Measurements from ENCODE around the gene HBZ. TPM values are rescaled to one million over a fixed set of nuclear protein-coding genes. Genes with fewer than 3 reads are reported as not detected.
A peak's percentile ranks its signal among the peaks of the same experiment; 100 is the strongest.
"Not testable (repeated sequence)": the region's sequence is repeated elsewhere in the genome, so short reads cannot be mapped to it uniquely, and the experiment has no call there.

Gene HBZ
- total RNA-seq, 2 experiments from 2014 or later: not detected

DNA sequence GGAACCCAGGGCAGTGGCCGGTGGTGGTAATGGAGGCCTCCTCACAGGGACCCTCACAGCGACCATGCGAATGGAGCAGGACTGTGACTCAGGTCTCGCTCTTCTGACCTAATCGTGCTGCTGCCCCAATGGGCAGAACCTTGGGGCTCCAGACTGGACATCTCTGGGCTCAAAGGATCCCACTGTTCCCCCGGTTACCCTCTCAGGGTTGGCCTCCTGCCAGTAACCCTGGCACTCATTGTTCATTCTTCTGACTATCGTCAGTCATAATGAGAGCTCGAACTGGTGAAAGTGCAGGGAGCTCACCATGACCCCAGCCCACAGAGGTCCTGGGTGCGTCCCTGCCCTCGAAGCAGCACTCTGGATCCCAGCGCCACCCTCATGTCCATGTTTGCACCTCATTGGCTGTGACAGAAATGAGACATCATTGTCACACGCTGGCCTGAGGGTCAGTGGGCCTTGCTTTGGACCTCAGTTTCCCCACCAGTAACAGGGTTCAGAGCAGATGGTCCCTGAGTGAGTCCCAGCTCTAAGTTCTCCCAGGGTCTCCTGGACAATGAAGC is 10.0 kb upstream of the HBZ start:
- H3K9me3 Mint-ChIP-seq: no peaks in the 10 kb centered on the region
- CTCF ChIA-PET: interaction anchor here (0.6 to 1.8 kb wide), 3 partner anchors 25 to 219 kb away, joined by 3 to 4 read pairs (median 3); no protein-coding TSS in a partner anchor
- H3K4me1 Mint-ChIP-seq (ENCODE audit: low read depth): peaks cover 2% of the 10 kb centered on the region
- no peak overlapping the region for H3K27ac Mint-ChIP-seq
- DNase-seq: no peak
- no peak overlapping the region for H3K4me3 Mint-ChIP-seq
- peaks cover 4% of the 10 kb centered on the region for H3K36me3 Mint-ChIP-seq (ENCODE audit: low read depth)
- intact Hi-C loops (cut with micrococcal nuclease): no loop called here
- no peaks in the 10 kb centered on the region for H3K27me3 Mint-ChIP-seq (ENCODE audit: low read depth)

DNA sequence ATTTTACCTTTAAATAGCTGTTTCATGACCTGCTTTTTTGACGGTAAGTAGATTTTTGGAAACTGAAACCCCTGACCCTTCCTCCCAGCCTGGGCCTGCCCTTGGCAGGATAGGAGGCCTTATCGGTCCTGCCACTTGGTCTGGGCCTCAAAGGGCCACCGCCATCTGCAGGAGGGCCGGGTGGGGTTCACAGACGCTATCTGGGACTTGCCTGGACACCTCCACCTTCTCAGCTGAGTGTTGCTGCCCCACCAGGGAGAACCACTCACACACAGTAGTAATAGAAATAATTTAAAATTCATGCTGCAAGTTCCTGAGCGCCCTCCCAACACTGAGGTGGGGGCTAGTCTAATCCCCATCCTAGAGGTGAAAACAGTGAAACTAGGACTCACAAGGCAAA is 9.4 kb upstream of the HBZ start:
- H3K27me3 Mint-ChIP-seq (ENCODE audit: low read depth): no peaks in the 10 kb centered on the region
- no peak for DNase-seq
- H3K4me1 Mint-ChIP-seq (ENCODE audit: low read depth): peaks cover 2% of the 10 kb centered on the region
- no peak overlapping the region for H3K27ac Mint-ChIP-seq
- no peak overlapping the region for H3K4me3 Mint-ChIP-seq
- intact Hi-C loops (cut with micrococcal nuclease): no loop called here
- H3K36me3 Mint-ChIP-seq (ENCODE audit: low read depth): peaks cover 2% of the 10 kb centered on the region
- CTCF ChIA-PET: interaction anchor here (1.2 to 1.8 kb wide), 2 partner anchors 26 to 219 kb away, joined by 3 to 4 read pairs; no protein-coding TSS in a partner anchor
- H3K9me3 Mint-ChIP-seq: no peaks in the 10 kb centered on the region

DNA sequence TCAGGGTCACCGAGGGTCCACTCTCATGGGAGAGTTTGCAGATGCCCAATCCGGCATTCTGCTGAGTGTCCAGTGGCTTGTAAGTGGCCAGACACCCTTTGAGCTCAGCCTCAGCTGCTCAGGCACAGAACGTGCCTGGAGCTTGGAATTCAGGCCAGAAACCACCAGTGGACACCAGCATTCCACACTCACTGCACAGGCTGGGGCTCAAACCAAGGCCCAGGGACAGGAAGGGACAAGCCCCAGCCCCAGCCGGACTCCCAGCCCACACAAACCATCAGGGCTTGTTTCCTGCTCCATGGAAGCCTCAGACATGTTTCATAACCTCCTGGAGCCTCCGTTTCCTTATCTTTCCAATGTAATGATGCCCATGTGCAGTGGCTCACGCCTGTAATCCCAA is 9.0 kb upstream of the HBZ start:
- Mint-ChIP-seq H3K36me3 (ENCODE audit: low read depth) (peaks cover 2% of the 10 kb centered on the region), H3K27me3 (ENCODE audit: low read depth) (no peaks in the 10 kb centered on the region), H3K4me1 (ENCODE audit: low read depth) (peaks cover 2% of the 10 kb centered on the region), H3K4me3 (no peak overlapping the region), H3K9me3 (no peaks in the 10 kb centered on the region), H3K27ac (no peak overlapping the region)
- intact Hi-C loops (cut with micrococcal nuclease): no loop called here
- CTCF ChIA-PET: interaction anchor here (1.3 kb wide), 1 partner anchor 37 kb away, joined by 3 read pairs; no protein-coding TSS in a partner anchor
- no peak for DNase-seq

DNA sequence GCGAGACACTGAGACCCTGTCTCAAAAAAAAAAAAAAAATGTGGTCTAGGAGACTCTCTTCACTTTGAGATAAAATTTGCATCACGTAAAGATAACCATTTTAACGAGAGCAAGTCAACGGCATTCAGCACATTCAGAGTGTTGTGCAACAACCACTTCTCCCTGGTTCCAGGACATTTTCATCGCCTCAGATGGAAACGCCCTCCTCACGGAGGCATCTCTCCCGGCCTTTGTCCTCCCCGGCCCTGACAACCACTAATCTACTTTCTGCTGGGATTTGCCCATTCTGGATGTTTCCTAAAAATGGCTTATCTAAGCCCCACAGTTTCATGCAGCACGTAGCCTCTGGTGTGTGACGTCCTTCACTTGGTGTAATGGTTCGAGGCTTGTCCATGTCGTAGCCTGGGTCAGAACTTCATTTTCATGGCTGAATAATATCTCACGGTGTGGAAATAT is 7.6 kb upstream of the HBZ start:
- Mint-ChIP-seq H3K4me1 (ENCODE audit: low read depth) (no peaks in the 10 kb centered on the region), H3K4me3 (no peak overlapping the region), H3K9me3 (no peaks in the 10 kb centered on the region), H3K36me3 (ENCODE audit: low read depth) (no peaks in the 10 kb centered on the region), H3K27ac (no peak overlapping the region), H3K27me3 (ENCODE audit: low read depth) (no peaks in the 10 kb centered on the region)
- CTCF ChIA-PET: interaction anchor here (1.3 kb wide), 1 partner anchor 38 kb away, joined by 3 read pairs; no protein-coding TSS in a partner anchor
- DNase-seq: no peak
- intact Hi-C loops (cut with micrococcal nuclease): no loop called here

DNA sequence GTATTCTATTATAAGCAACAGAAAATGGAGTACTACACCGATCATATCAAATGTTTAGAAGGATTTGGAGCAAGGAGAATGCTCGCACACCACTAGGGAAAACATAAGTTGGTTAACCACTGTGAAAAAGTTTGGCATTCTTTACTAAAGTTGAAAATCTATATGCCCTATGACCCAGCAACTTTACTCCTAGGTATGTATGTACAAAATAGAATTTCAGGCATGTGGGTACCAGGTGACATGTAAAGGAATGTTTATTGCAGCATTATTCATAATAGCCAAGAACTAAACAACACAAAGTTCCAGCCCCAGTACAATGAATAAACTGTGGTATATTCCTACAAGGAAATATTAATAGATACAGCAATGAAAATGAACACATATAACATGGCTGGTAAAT is 5.8 kb upstream of the HBZ start:
- CTCF ChIA-PET: no interaction called here
- DNase-seq: no peak
- intact Hi-C loops (cut with micrococcal nuclease): no loop called here
- Mint-ChIP-seq H3K27ac (no peak overlapping the region), H3K4me3 (no peak overlapping the region), H3K27me3 (ENCODE audit: low read depth) (peaks cover 4% of the 10 kb centered on the region), H3K36me3 (ENCODE audit: low read depth) (no peaks in the 10 kb centered on the region), H3K9me3 (no peaks in the 10 kb centered on the region), H3K4me1 (ENCODE audit: low read depth) (no peaks in the 10 kb centered on the region)

DNA sequence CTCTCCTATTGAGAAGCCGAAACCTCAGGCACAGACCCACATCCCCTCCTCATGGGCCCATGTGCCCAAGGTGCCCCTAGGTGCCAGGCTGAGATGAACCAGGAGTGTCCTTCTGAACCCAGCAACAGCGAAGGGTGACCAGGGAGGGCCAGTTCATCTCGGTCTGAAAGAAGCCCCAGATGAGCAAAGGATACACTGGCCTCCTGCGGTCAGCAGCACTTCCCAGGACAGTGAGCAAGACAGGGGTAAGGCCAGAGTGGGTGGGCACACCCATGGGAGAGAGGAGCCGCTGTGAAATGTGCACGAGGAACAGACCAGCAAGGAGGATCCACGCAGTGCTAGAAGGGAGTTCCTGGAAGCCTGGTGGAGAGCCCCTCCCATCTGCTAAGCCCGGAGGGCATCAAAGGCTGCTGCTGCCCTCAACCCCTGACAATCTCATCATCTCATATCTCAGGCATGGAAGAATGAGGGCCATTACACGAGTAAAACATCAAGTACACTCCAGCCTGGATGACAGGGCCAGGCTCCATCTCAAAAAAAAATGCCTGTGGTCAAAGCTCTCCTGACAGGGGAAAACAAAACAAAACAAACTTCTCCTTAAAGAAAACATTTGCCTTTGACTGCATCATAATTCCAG is 3.3 kb upstream of the HBZ start:
- DNase-seq: no peak
- Mint-ChIP-seq H3K27ac (no peak overlapping the region), H3K4me3 (no peak overlapping the region), H3K36me3 (ENCODE audit: low read depth) (no peaks in the 10 kb centered on the region), H3K27me3 (ENCODE audit: low read depth) (peaks cover 8% of the 10 kb centered on the region), H3K4me1 (ENCODE audit: low read depth) (no peaks in the 10 kb centered on the region), H3K9me3 (no peaks in the 10 kb centered on the region)
- intact Hi-C loops (cut with micrococcal nuclease): no loop called here
- CTCF ChIA-PET: interaction anchor here (1.1 kb wide), 1 partner anchor 33 kb away, joined by 3 read pairs; no protein-coding TSS in a partner anchor

DNA sequence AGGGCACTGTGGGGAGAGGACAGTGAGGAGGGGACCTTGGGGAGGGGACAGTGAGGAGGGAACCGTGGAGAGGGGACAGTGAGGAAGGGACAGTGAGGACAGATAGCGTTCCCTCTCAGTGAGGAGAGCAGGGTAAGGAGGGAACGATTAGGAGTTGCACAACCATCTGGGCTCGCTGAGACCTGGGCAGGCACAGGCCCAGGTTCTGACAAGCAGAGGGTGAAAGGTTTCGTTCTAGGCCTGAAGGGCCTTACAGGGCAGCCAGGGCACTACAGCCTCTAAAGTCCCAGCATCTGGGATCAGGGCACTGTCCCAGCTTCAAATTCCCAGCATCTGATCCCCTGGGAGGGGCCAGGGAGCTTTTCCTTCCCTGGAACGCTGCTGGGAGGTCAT is 681 bp downstream of the HBZ start:
- intact Hi-C loops (cut with micrococcal nuclease); H3K36me3 Mint-ChIP-seq (ENCODE audit: low read depth); H3K9me3 Mint-ChIP-seq; DNase-seq; H3K27ac Mint-ChIP-seq; H3K4me1 Mint-ChIP-seq (ENCODE audit: low read depth); H3K4me3 Mint-ChIP-seq; CTCF ChIA-PET: not testable (repeated sequence)
- peaks cover 27% of the 10 kb centered on the region for H3K27me3 Mint-ChIP-seq (ENCODE audit: low read depth)

DNA sequence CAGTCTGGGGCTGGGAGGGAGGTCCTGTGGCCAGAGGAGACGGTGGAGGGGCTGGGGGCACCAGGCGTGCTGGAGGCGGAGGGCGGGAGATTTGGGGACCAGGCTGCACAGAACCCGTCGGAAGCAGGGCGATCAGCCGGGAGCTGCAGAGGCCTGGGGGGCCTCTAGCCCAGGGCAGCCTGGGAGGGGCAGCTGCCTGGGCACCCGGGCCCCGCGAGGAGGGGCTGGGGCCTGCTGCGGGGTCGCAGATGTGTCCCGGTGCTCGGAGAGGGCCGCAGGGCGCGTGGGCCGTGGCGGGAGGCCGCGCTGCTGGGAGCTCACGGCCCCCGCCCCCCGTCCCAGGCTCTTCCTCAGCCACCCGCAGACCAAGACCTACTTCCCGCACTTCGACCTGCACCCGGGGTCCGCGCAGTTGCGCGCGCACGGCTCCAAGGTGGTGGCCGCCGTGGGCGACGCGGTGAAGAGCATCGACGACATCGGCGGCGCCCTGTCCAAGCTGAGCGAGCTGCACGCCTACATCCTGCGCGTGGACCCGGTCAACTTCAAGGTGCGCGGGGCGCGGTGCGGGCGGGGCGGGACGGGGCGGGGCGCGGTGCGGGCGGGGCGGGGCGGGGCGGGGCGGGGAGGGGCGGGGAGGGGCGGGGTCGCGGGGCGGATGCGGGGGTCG is 1.2 kb downstream of the HBZ start:
- intact Hi-C loops (cut with micrococcal nuclease); H3K4me1 Mint-ChIP-seq (ENCODE audit: low read depth); H3K9me3 Mint-ChIP-seq; CTCF ChIA-PET; H3K4me3 Mint-ChIP-seq; DNase-seq; H3K36me3 Mint-ChIP-seq (ENCODE audit: low read depth); H3K27ac Mint-ChIP-seq: not testable (repeated sequence)
- peaks cover 30% of the 10 kb centered on the region for H3K27me3 Mint-ChIP-seq (ENCODE audit: low read depth)

DNA sequence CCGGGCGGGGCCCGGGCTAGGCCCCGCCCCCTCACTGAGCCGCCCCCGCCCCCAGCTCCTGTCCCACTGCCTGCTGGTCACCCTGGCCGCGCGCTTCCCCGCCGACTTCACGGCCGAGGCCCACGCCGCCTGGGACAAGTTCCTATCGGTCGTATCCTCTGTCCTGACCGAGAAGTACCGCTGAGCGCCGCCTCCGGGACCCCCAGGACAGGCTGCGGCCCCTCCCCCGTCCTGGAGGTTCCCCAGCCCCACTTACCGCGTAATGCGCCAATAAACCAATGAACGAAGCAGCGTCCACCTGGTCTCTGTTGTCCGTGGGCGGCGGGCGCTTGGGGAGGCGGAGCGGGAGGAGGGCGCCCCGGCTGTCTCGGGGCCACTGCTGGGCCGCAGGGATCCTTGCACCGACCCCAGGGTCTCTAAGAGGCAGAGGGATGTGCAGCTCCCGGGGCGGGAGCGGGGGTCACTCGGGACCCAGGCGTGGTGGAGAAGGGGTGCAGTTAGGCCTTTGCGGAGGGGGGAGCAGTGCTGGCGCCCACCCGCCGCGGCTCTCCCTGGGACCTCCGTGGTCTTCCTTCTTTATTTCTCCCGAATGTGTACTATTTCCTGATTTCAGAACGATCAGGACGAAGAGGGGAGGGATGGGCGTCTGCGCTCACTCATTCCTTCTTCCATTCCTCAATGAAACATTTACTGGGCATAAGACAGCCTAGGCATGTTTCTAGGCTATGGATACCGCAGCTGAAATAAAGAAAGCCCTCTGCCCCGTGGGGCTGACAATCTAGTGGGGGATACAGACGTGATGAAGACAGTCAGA is 2.0 kb downstream of the HBZ start:
- intact Hi-C loops (cut with micrococcal nuclease): no loop called here
- Mint-ChIP-seq H3K27ac (no peak overlapping the region), H3K4me1 (ENCODE audit: low read depth) (peaks cover 7% of the 10 kb centered on the region), H3K4me3 (peak overlapping the region; percentile 50), H3K9me3 (no peaks in the 10 kb centered on the region), H3K27me3 (ENCODE audit: low read depth) (peaks cover 35% of the 10 kb centered on the region), H3K36me3 (ENCODE audit: low read depth) (no peaks in the 10 kb centered on the region)
- CTCF ChIA-PET: no interaction called here
- no peak for DNase-seq

DNA sequence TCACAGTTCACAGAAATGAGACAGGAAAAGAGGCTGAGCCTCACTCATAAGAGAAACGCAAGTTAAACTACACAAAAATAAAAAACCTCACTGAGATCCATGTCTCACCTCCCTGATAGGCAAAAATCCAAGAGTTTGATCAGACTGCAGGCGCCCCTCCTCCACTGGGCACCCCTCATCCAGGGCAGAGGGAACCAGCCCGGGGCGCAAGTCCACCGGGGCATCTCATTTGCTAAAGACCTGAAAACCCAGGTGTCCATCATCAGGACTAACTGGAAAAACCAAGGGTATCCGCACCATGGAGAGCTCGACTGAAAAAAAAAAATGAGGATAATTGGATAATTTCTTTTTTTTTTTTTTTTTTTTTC is 2.6 kb downstream of the HBZ start:
- H3K27ac Mint-ChIP-seq: no peak overlapping the region
- no peak for DNase-seq
- peaks cover 38% of the 10 kb centered on the region for H3K27me3 Mint-ChIP-seq (ENCODE audit: low read depth)
- peaks cover 7% of the 10 kb centered on the region for H3K4me1 Mint-ChIP-seq (ENCODE audit: low read depth)
- no peaks in the 10 kb centered on the region for H3K36me3 Mint-ChIP-seq (ENCODE audit: low read depth)
- intact Hi-C loops (cut with micrococcal nuclease): no loop called here
- CTCF ChIA-PET: interaction anchor here (1.1 kb wide), 1 partner anchor 48 kb away, joined by 4 read pairs; no protein-coding TSS in a partner anchor
- no peaks in the 10 kb centered on the region for H3K9me3 Mint-ChIP-seq
- H3K4me3 Mint-ChIP-seq: peak overlapping the region; percentile 50

DNA sequence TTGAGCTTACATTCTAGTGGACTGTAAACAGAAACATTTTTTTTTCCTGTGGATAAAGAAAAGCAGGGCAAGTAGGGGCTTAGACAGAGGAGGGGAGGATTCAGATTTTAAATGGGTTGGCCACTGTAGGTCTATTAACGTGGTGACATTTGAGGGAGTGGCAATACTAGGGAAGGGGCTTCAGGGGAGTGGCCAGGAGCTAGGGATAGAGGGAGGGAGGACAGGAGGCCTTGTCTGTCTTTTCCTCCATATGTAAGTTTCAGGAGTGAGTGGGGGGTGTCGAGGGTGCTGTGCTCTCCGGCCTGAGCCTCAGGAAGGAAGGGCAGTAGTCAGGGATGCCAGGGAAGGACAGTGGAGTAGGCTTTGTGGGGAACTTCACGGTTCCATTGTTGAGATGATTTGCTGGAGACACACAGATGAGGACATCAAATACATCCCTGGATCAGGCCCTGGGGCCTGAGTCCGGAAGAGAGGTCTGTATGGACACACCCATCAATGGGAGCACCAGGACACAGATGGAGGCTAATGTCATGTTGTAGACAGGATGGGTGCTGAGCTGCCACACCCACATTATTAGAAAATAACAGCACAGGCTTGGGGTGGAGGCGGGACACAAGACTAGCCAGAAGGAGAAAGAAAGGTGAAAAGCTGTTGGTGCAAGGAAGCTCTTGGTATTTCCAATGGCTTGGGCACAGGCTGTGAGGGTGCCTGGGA is 6.8 kb downstream of the HBZ start:
- Mint-ChIP-seq H3K4me3 (no peak overlapping the region), H3K36me3 (ENCODE audit: low read depth) (no peaks in the 10 kb centered on the region), H3K27me3 (ENCODE audit: low read depth) (peaks cover 39% of the 10 kb centered on the region), H3K9me3 (no peaks in the 10 kb centered on the region), H3K27ac (no peak overlapping the region), H3K4me1 (ENCODE audit: low read depth) (peaks cover 7% of the 10 kb centered on the region)
- CTCF ChIA-PET: no interaction called here
- intact Hi-C loops (cut with micrococcal nuclease): no loop called here
- DNase-seq: no peak

DNA sequence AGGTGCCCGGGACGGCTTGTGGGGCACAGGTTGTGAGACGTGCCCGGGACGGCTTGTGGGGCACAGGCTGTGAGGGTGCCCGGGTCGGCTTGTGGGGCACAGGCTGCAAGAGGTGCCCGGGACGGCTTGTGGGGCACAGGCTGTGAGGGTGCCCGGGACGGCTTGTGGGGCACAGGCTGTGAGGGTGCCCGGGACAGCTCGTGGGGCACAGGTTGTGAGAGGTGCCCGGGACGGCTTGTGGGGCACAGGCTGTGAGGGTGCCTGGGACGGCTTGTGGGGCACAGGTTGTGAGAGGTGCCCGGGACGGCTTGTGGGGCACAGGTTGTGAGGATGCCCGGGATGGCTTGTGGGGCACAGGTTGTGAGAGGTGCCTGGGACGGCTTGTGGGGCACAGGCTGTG is 7.8 kb downstream of the HBZ start:
- DNase-seq; H3K36me3 Mint-ChIP-seq (ENCODE audit: low read depth); H3K4me1 Mint-ChIP-seq (ENCODE audit: low read depth); H3K9me3 Mint-ChIP-seq; intact Hi-C loops (cut with micrococcal nuclease); H3K27ac Mint-ChIP-seq; H3K4me3 Mint-ChIP-seq; CTCF ChIA-PET: not testable (repeated sequence)
- peaks cover 37% of the 10 kb centered on the region for H3K27me3 Mint-ChIP-seq (ENCODE audit: low read depth)
